CD4-positive, alpha-beta T cell treated with Interleukin-6 for 4 hours (primary cell): Measurements from ENCODE around the gene VBP1.
"Not testable (repeated sequence)": the region's sequence is repeated elsewhere in the genome, so short reads cannot be mapped to it uniquely, and the experiment has no call there.

Experiments used
- DNase-seq: peaks from one replicate; pipeline ENCODE4 v3.0.0-alpha.2; 2020; ENCODE audit warnings: mixed read lengths

Gene VBP1

DNA sequence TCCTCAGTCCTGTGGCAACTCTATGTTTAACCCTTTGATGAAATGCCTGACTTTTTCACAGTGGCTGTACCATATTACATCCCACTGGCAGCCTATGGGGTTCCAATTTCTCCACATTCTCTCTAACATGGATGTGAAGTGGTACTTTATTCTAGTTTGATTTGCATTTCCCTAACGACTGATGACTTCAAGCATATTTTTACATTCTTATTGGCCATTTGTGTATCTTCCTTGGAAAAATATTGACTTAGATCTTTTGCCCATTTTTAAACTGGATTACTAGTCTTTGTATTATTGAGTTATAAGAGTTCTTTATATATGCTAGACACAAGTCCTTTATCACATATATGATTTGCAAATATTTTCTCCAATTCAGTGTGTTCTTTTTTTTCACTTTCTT, 50.2 kb downstream of the VBP1 start:
- no peak for DNase-seq

DNA sequence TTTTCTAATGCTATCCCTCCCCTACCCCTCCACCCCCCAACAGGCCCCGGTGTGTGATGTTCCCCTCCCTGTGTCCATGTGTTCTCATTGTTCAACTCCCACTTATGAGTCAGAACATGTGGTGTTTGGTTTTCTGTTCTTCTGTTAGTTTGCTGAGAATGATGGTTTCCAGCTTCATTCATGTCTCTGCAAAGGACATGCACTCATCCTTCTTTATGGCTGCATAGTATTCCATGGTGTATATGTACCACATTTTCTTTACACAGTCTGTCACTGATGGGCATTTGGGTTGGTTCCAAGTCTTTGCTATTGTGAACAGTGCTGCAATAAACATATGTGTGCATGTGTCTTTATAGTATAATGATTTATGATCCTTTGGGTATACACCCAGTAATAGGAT, 51.7 kb downstream of the VBP1 start:
- DNase-seq = not testable (repeated sequence)

DNA sequence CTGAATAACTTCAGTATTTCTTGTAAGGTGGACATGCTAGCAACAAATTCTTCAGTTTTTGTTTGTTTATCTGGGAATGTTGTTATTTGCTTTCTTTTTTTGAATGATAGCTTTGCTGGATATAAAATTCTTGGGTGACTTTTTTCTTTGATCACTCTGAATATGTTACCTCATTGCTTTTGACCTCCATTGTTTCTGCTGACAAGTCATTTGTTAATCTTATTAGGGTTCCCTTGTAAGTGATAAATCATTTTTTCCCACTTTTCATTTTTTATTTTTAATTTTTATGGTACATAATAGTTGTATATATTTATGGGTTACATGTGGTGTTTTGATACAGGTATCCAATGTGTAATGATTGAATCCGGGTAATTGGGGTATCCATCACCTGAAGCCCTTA, 54.7 kb downstream of the VBP1 start:
- DNase-seq = no peak

DNA sequence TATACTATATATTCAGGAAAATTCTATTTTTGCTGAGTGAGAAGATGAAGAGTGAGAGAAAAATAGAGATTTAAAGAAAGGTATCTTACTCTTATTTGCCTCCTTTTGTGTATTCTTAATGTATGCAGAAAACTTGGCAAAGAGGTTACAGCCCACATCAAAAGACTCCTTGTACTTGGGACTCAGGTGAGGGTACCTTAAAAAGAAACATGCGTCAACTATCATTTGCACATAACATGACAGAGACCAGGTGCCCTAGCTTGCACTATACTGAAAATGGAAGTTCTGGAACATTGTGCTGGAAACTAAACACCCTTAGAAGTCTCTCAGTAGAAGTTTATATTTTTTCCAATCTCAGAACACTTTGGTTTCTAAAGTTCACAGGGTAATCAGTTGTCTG, 63.6 kb downstream of the VBP1 start:
- DNase-seq = no peak
